K562 (cell line): Measurements from ENCODE around the gene PGP. TPM values are rescaled to one million over a fixed set of nuclear protein-coding genes. Genes with fewer than 3 reads are reported as not detected.

Source experiments
- CBFA2T3 ChIP-seq: fragments of 450-650 bp; IDR thresholded peaks from 2 replicates; pipeline ENCODE4 v1.6.1; 2017
- CXXC5 ChIP-seq: fragments of 250-450 bp; sonication (Bioruptor Pico); IDR thresholded peaks from 2 replicates; pipeline ENCODE4 v1.8.0; 2022; ENCODE audit warnings: inconsistent platforms, mild to moderate bottlenecking, moderate library complexity
- HDGF ChIP-seq: fragments of 450-650 bp; IDR thresholded peaks from 2 replicates; pipeline ENCODE4 v1.6.1; 2016
- KHSRP ChIP-seq: fragments of 450-650 bp; IDR thresholded peaks from 2 replicates; pipeline ENCODE4 v1.6.1; 2017
- MAFF ChIP-seq: IDR thresholded peaks from 2 replicates; pipeline ENCODE4 v1.6.1; 2012; ENCODE audit warnings: low read length, improper control_type of control experiment
- MNT ChIP-seq, 2 experiments: fragments of 450-650 bp; conservative IDR thresholded peaks; 2 replicates each; pipeline ENCODE4 v1.6.1; 2017; ENCODE audit warnings: mild to moderate bottlenecking in 2 of 2, moderate library complexity in 2 of 2
- NBN ChIP-seq: fragments of 450-650 bp; IDR thresholded peaks from 2 replicates; pipeline ENCODE4 v1.6.1; 2016; ENCODE audit warnings: low read depth, mild to moderate bottlenecking
- NKRF ChIP-seq: fragments of 450-650 bp; IDR thresholded peaks from 2 replicates; pipeline ENCODE4 v1.6.1; 2016; ENCODE audit warnings: borderline replicate concordance
- PHF21A ChIP-seq: fragments of 450-650 bp; IDR thresholded peaks from 2 replicates; pipeline ENCODE4 v1.6.1; 2017; ENCODE audit warnings: low read depth, borderline replicate concordance
- POLR2AphosphoS2 ChIP-seq: IDR thresholded peaks from 2 replicates; pipeline ENCODE4 v1.6.1; 2012; ENCODE audit warnings: low read length, improper control_type of control experiment
- RFX7 ChIP-seq: fragments of 250-450 bp; sonication (Bioruptor Pico); IDR thresholded peaks from 2 replicates; pipeline ENCODE4 v1.5.1; 2021; ENCODE audit warnings: mild to moderate bottlenecking
- SLC30A9 ChIP-seq: fragments of 250-450 bp; sonication (Bioruptor Pico); IDR thresholded peaks from 2 replicates; pipeline ENCODE4 v1.8.0; 2022; ENCODE audit warnings: mild to moderate bottlenecking, moderate library complexity
- SREBF2 ChIP-seq: sonication (generic); formaldehyde crosslinking; IDR thresholded peaks from 2 replicates; pipeline ENCODE4 v1.4.0; 2020; ENCODE audit warnings: mild to moderate bottlenecking, missing genetic modification reagents
- TRIM25 ChIP-seq: fragments of 450-650 bp; IDR thresholded peaks from 2 replicates; pipeline ENCODE4 v1.7.0; 2016; ENCODE audit warnings: borderline replicate concordance
- U2AF1 ChIP-seq: fragments of 200-400 bp; formaldehyde crosslinking; optimal IDR thresholded peaks from 2 replicates; pipeline ENCODE3; 2017; ENCODE audit warnings: mild to moderate bottlenecking, low read depth, low read length, moderate library complexity
- ZBTB33 ChIP-seq: sonication (generic); formaldehyde crosslinking; IDR thresholded peaks from 2 replicates; pipeline ENCODE4 v1.8.1; 2023; ENCODE audit warnings: mild to moderate bottlenecking, missing genetic modification reagents
- ZC3H4 ChIP-seq: sonication (generic); formaldehyde crosslinking; IDR thresholded peaks from 2 replicates; pipeline ENCODE4 v1.9.0; 2021; ENCODE audit warnings: missing genetic modification reagents, borderline replicate concordance
- ZNF175 ChIP-seq: fragments of 200-800 bp; sonication (Bioruptor generic); IDR thresholded peaks from 2 replicates; pipeline ENCODE4 v1.6.1; 2016; ENCODE audit warnings: low read depth, mild to moderate bottlenecking, missing genetic modification characterization, missing compliant biosample characterization
- ZNF239 ChIP-seq: fragments of 250-450 bp; sonication (Bioruptor Pico); IDR thresholded peaks from 2 replicates; pipeline ENCODE4 v1.4.0; 2020; ENCODE audit warnings: mild to moderate bottlenecking
- ZNF316 ChIP-seq: fragments of 450-650 bp; IDR thresholded peaks from 2 replicates; pipeline ENCODE4 v1.6.1; 2016
- ZNF780A ChIP-seq: fragments of 250-450 bp; sonication (Bioruptor Pico); IDR thresholded peaks from 2 replicates; pipeline ENCODE4 v1.5.0; 2021; ENCODE audit warnings: mild to moderate bottlenecking
- polyA plus RNA-seq, 8 experiments: library from polyadenylated mRNA; depleted of rRNA in 4 of 8; stranded (reverse) in 5 of 8; unstranded in 3 of 8; fragments of >200 nt; fragmentation: Nextera tagmentation in 2 of 8; fragmentation: Illumina TruSeq in 1 of 8; extraction: Ambion mirVana in 2 of 8; extraction: Trizol in 1 of 8; gene quantifications; 2 replicates each; pipeline versions ENCODE4 v1.2.1 to v1.2.3, GENCODE V29; 2011 to 2014; ENCODE audit warnings: inconsistent platforms in 1 of 8, missing spikeins in 1 of 8
- total RNA-seq, 7 experiments: library from RNA; depleted of rRNA in 6 of 7; stranded (reverse); fragments of >200 nt in 6 of 7; fragmentation: Illumina TruSeq in 2 of 7; extraction: Trizol in 2 of 7; gene quantifications; 2 replicates each; pipeline versions ENCODE4 v1.2.1 to v1.2.3, GENCODE V29; 2011 to 2021; ENCODE audit warnings: low replicate concordance in 1 of 7

The PGP gene
- total and polyA plus RNA-seq, 9 of the 15 experiments (the other 6 are each of a cell fraction or from before 2014, with no cell fraction given), result 1.1 to 57.6 (median 19.6) TPM

GRCh38 chr16:2251296-2252111 lies 36.9 kb upstream of the PGP start, which contains the start of gene ECI1 (continued):
- TF ChIP-seq ZC3H4 (CRISPR knock-in tag) (peak; percentile 76; the same call in 1 of the 2 replicates), CBFA2T3 (peak; percentile 10), ZNF239 (CRISPR knock-in tag) (no peak), SREBF2 (CRISPR knock-in tag) (no peak), ZNF316 (no peak), ZNF175 (CRISPR knock-in tag) (no peak; the same call in 1 of the 2 replicates), NBN (no peak; the same call in 1 of the 2 replicates), U2AF1 (peak; percentile 89), ZBTB33 (CRISPR knock-in tag) (peak; percentile 66), HDGF (peak; percentile 81; the same call in 1 of the 2 replicates), ZNF780A (CRISPR knock-in tag) (no peak), CXXC5 (CRISPR knock-in tag) (peak; percentile 85), MNT (conservative IDR thresholded peaks at IDR 0.05) (peak; percentile 76 to 82), NKRF (no peak), KHSRP (no peak), MAFF (no peak), TRIM25 (no peak), RFX7 (CRISPR knock-in tag) (no peak), PHF21A (no peak), SLC30A9 (CRISPR knock-in tag) (no peak), POLR2AphosphoS2 (peak; percentile 82)
